Smooth muscle cell (in vitro differentiated cells): ENCODE results near the gene TRMT6. TPM values are rescaled to one million over a fixed set of nuclear protein-coding genes. Genes with fewer than 3 reads are reported as not detected.

ENCODE experiments used
- DNase-seq: peaks from one replicate; lab custom pipeline; 2025; ENCODE audit not compliant: unreplicated experiment; lab: John Stamatoyannopoulos, UW
- H2AFZ ChIP-seq: fragments of 200-600 bp; sonication (generic); 2 replicates; pipeline ENCODE4 v1.6.0; 2016; ENCODE audit warnings: antibody characterized with exemption, low read depth, mild to moderate bottlenecking
- H3F3A ChIP-seq: fragments of 200-600 bp; sonication (generic); 2 replicates; pipeline ENCODE4 v1.6.0; 2017; ENCODE audit warnings: antibody characterized with exemption, low read depth
- H3K27ac ChIP-seq: fragments of 200-600 bp; sonication (generic); 2 replicates; pipeline ENCODE4 v1.5.1; 2016; ENCODE audit warnings: low read depth, mild to moderate bottlenecking
- H3K27me3 ChIP-seq: fragments of 200-600 bp; sonication (generic); 2 replicates; pipeline ENCODE4 v1.6.1; 2016; ENCODE audit warnings: low read depth, mild to moderate bottlenecking
- H3K36me3 ChIP-seq: fragments of 200-600 bp; sonication (generic); 2 replicates; pipeline ENCODE4 v1.5.1; 2016; ENCODE audit warnings: low read depth
- H3K4me1 ChIP-seq: fragments of 200-600 bp; sonication (generic); 2 replicates; pipeline ENCODE4 v1.5.1; 2016; ENCODE audit warnings: low read depth
- H3K4me2 ChIP-seq: fragments of 200-600 bp; sonication (generic); 2 replicates; pipeline ENCODE4 v1.6.0; 2016; ENCODE audit warnings: mild to moderate bottlenecking
- H3K4me3 ChIP-seq: fragments of 200-600 bp; sonication (generic); 2 replicates; pipeline ENCODE4 v1.5.1; 2016; ENCODE audit warnings: mild to moderate bottlenecking
- H3K79me2 ChIP-seq: fragments of 200-600 bp; sonication (generic); 2 replicates; pipeline ENCODE4 v1.6.0; 2016; ENCODE audit warnings: low read depth, mild to moderate bottlenecking
- H3K9ac ChIP-seq: fragments of 200-600 bp; sonication (generic); 2 replicates; pipeline ENCODE4 v1.6.0; 2016; ENCODE audit warnings: low read depth
- H3K9me3 ChIP-seq: fragments of 200-600 bp; sonication (generic); replicated peaks from 2 replicates; pipeline ENCODE4 v1.5.1; 2016; ENCODE audit warnings: low read depth
- H4K20me1 ChIP-seq: fragments of 200-600 bp; sonication (generic); 2 replicates; pipeline ENCODE4 v1.6.0; 2016; ENCODE audit warnings: low read depth
- CTCF ChIP-seq: fragments of 200-600 bp; sonication (generic); IDR thresholded peaks from 2 replicates; pipeline ENCODE4 v1.5.1; 2017; ENCODE audit warnings: borderline replicate concordance, mild to moderate bottlenecking, antibody characterized with exemption; ENCODE audit not compliant: insufficient read depth, poor library complexity, severe bottlenecking
- WGBS: methylation state at CpG from one replicate; pipeline ENCODE4 v1.1.7; 2016; ENCODE audit warnings: low lambda C conversion rate; 5-methylcytosine and 5-hydroxymethylcytosine counted together
- polyA plus RNA-seq: library from polyadenylated mRNA; unstranded; fragments of >200 nt; fragmentation: Nextera tagmentation; extraction: Ambion mirVana; gene quantifications from 2 replicates; pipeline ENCODE4 v1.2.1, GENCODE V29; 2016
- total RNA-seq: library from RNA; depleted of rRNA; stranded (reverse); fragments of >200 nt; gene quantifications from 2 replicates; pipeline ENCODE4 v1.2.3, GENCODE V29; 2014

Gene TRMT6
- total and polyA plus RNA-seq, 2 experiments from 2014 or later: 6.0 to 6.3 TPM

- H3K79me2 ChIP-seq: no peaks in the 10 kb centered on the region
- TF ChIP-seq CTCF: no peak
- 83% methylated on average over 8 of the region's 8 CpGs for WGBS
These were observed 21.3 kb downstream of the TRMT6 start for GRCh38 chr20:5928836-5929715.

GRCh38 chr20:5927749-5928462 lies 22.4 kb downstream of the TRMT6 start:
- no peak overlapping the region for H3K4me2 ChIP-seq
- H3F3A ChIP-seq: no peaks in the 10 kb centered on the region
- peaks cover 6% of the 10 kb centered on the region for H3K27me3 ChIP-seq
- H3K4me1 ChIP-seq: no peaks in the 10 kb centered on the region
- no peak overlapping the region for H3K9ac ChIP-seq
- H3K36me3 ChIP-seq: no peaks in the 10 kb centered on the region
- H3K4me3 ChIP-seq: no peak overlapping the region
- H4K20me1 ChIP-seq: no peaks in the 10 kb centered on the region
- H2AFZ ChIP-seq: no peak overlapping the region
- H3K9me3 ChIP-seq: no peaks in the 10 kb centered on the region
- no peak overlapping the region for H3K27ac ChIP-seq
- DNase-seq: no peak
- WGBS: 88% methylated on average over 11 of the region's 11 CpGs
- H3K79me2 ChIP-seq: no peaks in the 10 kb centered on the region
- TF ChIP-seq CTCF: no peak

More at GRCh38 chr20:5928836-5929715, 21.3 kb downstream of the TRMT6 start:
- DNase-seq: no peak
- Histone ChIP-seq H3K4me2 (no peak overlapping the region), H3K4me1 (no peaks in the 10 kb centered on the region), H3F3A (no peaks in the 10 kb centered on the region), H3K27me3 (peaks cover 6% of the 10 kb centered on the region), H3K9ac (no peak overlapping the region), H3K27ac (no peak overlapping the region), H3K4me3 (no peak overlapping the region), H3K9me3 (no peaks in the 10 kb centered on the region), H4K20me1 (no peaks in the 10 kb centered on the region), H3K36me3 (no peaks in the 10 kb centered on the region), H2AFZ (no peak overlapping the region)

- no peak overlapping the region for H3K4me2 ChIP-seq
- H4K20me1 ChIP-seq: no peaks in the 10 kb centered on the region
- H3K79me2 ChIP-seq: no peaks in the 10 kb centered on the region
- no peak overlapping the region for H3K9ac ChIP-seq
- no peaks in the 10 kb centered on the region for H3K9me3 ChIP-seq
- 87% methylated on average over 3 of the region's 3 CpGs for WGBS
- H3K36me3 ChIP-seq: no peaks in the 10 kb centered on the region
- H3K27ac ChIP-seq: no peak overlapping the region
- no peak overlapping the region for H2AFZ ChIP-seq
- no peak for DNase-seq
- no peaks in the 10 kb centered on the region for H3F3A ChIP-seq
- no peaks in the 10 kb centered on the region for H3K4me1 ChIP-seq
- no peak for TF ChIP-seq CTCF
- no peak overlapping the region for H3K4me3 ChIP-seq
- H3K27me3 ChIP-seq: peaks cover 6% of the 10 kb centered on the region
These were observed 24.8 kb downstream of the TRMT6 start for GRCh38 chr20:5925551-5925950.
